ENCODE results near the gene CWC27.

GRCh38 chr5:64947031-64947430 is 178.3 kb downstream of the CWC27 start:
- no peak for TF ChIP-seq RFXAP (CRISPR knock-in tag; IDR thresholded peaks at IDR 0.05; ENCODE audit: borderline replicate concordance)
- no peak for TF ChIP-seq EP300 (IDR thresholded peaks at IDR 0.05; ENCODE audit: low read depth in 2 of 2, low read length in 2 of 2)
- TF ChIP-seq EP300 (CRISPR knock-in tag; IDR thresholded peaks at IDR 0.05; ENCODE audit: borderline replicate concordance) = no peak
- no peak for TF ChIP-seq ZFP36 (IDR thresholded peaks at IDR 0.05; ENCODE audit: borderline replicate concordance, low read depth, low read length, partially characterized antibody)
- no peak for TF ChIP-seq ZNF558 (CRISPR knock-in tag; IDR thresholded peaks at IDR 0.05; ENCODE audit: borderline replicate concordance)
- TF ChIP-seq, protein P1, sequence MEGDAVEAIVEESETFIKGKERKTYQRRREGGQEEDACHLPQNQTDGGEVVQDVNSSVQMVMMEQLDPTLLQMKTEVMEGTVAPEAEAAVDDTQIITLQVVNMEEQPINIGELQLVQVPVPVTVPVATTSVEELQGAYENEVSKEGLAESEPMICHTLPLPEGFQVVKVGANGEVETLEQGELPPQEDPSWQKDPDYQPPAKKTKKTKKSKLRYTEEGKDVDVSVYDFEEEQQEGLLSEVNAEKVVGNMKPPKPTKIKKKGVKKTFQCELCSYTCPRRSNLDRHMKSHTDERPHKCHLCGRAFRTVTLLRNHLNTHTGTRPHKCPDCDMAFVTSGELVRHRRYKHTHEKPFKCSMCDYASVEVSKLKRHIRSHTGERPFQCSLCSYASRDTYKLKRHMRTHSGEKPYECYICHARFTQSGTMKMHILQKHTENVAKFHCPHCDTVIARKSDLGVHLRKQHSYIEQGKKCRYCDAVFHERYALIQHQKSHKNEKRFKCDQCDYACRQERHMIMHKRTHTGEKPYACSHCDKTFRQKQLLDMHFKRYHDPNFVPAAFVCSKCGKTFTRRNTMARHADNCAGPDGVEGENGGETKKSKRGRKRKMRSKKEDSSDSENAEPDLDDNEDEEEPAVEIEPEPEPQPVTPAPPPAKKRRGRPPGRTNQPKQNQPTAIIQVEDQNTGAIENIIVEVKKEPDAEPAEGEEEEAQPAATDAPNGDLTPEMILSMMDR (CRISPR knock-in tag; IDR thresholded peaks at IDR 0.05) = no peak
- no peak for TF ChIP-seq DMAP1 (CRISPR knock-in tag; IDR thresholded peaks at IDR 0.05)
